ENCODE results near the gene EXD3. TPM values are rescaled to one million over a fixed set of nuclear protein-coding genes. Genes with fewer than 3 reads are reported as not detected.
A peak's percentile ranks its signal among the peaks of the same experiment; 100 is the strongest.

EXD3 gene
- total RNA-seq, 4 donors from 2014 or later = 2.8 to 16.8 (median 9.1) TPM

DNA sequence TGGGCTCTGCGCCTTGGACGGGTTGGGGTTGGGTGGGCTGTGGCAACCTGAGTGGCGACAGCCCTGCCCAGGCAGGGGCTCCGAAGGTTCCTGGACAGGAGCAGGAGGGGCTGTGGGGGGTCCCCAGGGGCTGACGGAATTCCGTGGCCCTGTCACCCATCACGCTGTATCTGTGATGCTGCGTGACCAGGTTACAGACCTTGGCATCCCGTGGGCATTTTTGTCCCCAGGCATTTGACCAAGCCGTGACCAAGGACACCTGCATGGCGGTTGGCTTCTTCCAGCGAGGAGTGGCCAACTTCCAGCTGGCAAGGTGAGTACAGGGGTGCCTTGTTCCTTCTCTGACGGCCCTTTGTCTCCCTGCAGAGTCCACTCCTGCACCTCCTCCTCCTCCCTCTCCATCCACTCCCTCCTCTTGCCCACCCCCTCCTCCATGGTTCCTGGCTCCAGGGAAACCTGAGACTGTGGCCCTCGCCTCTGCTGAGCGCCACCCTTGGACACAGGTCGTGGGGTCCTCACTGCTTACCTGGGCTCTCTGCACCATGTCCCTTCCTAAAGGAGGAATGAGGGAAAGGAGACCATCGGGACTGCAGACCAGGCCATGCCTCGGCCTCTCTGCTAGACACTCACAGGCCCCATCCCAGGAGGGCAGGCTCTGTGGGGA is 3.2 kb upstream of the EXD3 start:
- no peak overlapping the region for H3K27ac ChIP-seq
- intact Hi-C loops (cut with DNase I) = no loop called here

DNA sequence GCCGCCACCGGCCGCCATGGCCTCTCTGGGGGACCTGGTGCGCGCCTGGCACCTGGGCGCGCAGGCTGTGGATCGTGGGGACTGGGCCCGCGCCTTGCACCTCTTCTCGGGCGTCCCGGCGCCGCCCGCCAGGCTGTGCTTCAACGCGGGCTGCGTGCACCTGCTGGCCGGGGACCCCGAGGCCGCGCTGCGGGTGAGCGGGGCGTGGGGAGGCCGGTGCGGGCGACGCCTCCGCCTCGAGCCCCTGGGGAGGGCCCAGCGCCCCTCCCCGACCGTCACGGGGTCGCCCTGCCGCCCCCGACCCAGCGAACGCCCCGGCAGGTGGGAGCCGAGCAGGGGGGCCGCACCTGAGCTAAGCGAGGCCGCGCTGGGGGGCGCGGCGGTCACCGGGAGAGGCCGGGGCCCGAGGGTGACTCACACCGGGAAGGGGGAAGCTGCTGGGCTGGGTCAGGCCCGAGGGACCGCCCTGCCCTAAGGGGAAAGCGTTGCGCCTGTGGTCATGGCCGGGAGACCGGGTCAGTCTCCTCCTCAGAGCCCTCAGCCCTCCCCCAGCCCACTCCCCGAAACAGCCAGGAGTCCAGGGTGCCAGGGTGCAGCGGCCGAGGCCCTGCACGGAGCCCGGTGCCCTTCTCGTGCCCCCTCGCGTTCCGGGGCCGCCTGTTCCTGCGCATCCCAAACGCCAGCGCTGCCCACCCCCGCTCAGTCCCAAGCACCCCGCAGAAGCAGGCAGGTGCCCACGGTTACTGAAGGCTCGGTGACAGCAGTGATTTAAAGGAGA is 741 bp upstream of the EXD3 start:
- Histone ChIP-seq H3K27me3 (no peaks in the 10 kb centered on the region), H3K36me3 (peaks cover 0 to 7% (median 0%) of the 10 kb centered on the region in 3 donors), H3K9me3 (no peaks in the 10 kb centered on the region), H3K4me3 (peak overlapping the region; percentile 72 to 100 (median 95)), H3K4me1 (peaks cover 17 to 46% (median 19%) of the 10 kb centered on the region in 3 donors), H3K27ac (peak overlapping the region; percentile 68 to 95 (median 93))
- 14 to 100% methylated on average over 1 to 12 of the region's 77 CpGs for WGBS, 2 donors
- intact Hi-C loops (cut with DNase I) = no loop called here
- TF ChIP-seq CTCF (IDR thresholded peaks at IDR 0.05) = peak in 1 of 6 experiments; percentile 16
- no peak for TF ChIP-seq POLR2A (IDR thresholded peaks at IDR 0.05)
- DNase-seq = no peak

More for the DNA sequence above, 3.2 kb upstream of the EXD3 start:
- H3K27me3 ChIP-seq = peaks cover 0 to 6% (median 0%) of the 10 kb centered on the region in 4 donors
- H3K4me3 ChIP-seq = no peak overlapping the region
- no peaks in the 10 kb centered on the region for H3K9me3 ChIP-seq
- no peak for DNase-seq
- 75 to 77% methylated on average over 6 to 15 of the region's 18 CpGs for WGBS, 2 donors
- no peaks in the 10 kb centered on the region for H3K36me3 ChIP-seq
- no peak for TF ChIP-seq CTCF (IDR thresholded peaks at IDR 0.05)
- TF ChIP-seq POLR2A (IDR thresholded peaks at IDR 0.05) = no peak
- H3K4me1 ChIP-seq = peaks cover 17 to 50% (median 19%) of the 10 kb centered on the region in 3 donors

GRCh38 chr9:137421838-137422603 is 941 bp downstream of the EXD3 start:
- 0 to 3% methylated on average over 8 to 11 of the region's 11 CpGs for WGBS, 2 donors
- DNase-seq = no peak
- intact Hi-C loops (cut with DNase I) = no loop called here
- Histone ChIP-seq H3K36me3 (peaks cover 0 to 17% (median 0%) of the 10 kb centered on the region in 3 donors), H3K9me3 (no peaks in the 10 kb centered on the region), H3K27ac (peak overlapping the region; percentile 68 to 95 (median 86)), H3K27me3 (no peaks in the 10 kb centered on the region), H3K4me3 (peak overlapping the region; percentile 72 to 100 (median 95)), H3K4me1 (peaks cover 17 to 56% (median 19%) of the 10 kb centered on the region in 3 donors)
- no peak for TF ChIP-seq POLR2A (IDR thresholded peaks at IDR 0.05)
- TF ChIP-seq CTCF (IDR thresholded peaks at IDR 0.05) = no peak

- intact Hi-C loops (cut with DNase I) = no loop called here
- H3K36me3 ChIP-seq = peaks cover 0 to 20% (median 0%) of the 10 kb centered on the region in 3 donors
- no peaks in the 10 kb centered on the region for H3K9me3 ChIP-seq
- peak overlapping the region in 3 of 4 donors; percentile 32 to 48 (median 41) for H3K4me3 ChIP-seq
- H3K27me3 ChIP-seq = no peaks in the 10 kb centered on the region
- TF ChIP-seq POLR2A (IDR thresholded peaks at IDR 0.05) (no peak), CTCF (IDR thresholded peaks at IDR 0.05) (no peak)
- H3K27ac ChIP-seq = peak overlapping the region in 2 of 4 donors; percentile 44 to 48
- H3K4me1 ChIP-seq = peaks cover 9 to 46% (median 17%) of the 10 kb centered on the region in 3 donors
- DNase-seq = no peak
- 71 to 100% methylated on average over 3 to 43 of the region's 99 CpGs for WGBS, 2 donors
These were observed 5.6 kb downstream of the EXD3 start for GRCh38 chr9:137417161-137418021.
